GM18870 (cell line): Measurements from ENCODE around the gene ASPSCR1.

Source experiments
- ATAC-seq: cut with Tn5 transposase; IDR thresholded peaks from one replicate; pipeline ENCODE4 v1.9.1; 2021; ENCODE audit warnings: moderate library complexity; ENCODE audit not compliant: unreplicated experiment

The ASPSCR1 gene

GRCh38 chr17:82063424-82064415, 86.3 kb downstream of the ASPSCR1 start:
- no peak for ATAC-seq

- no peak for ATAC-seq
These were observed 87.2 kb downstream of the ASPSCR1 start for GRCh38 chr17:82064433-82065192.

- ATAC-seq, result no peak
These were observed 87.8 kb downstream of the ASPSCR1 start for GRCh38 chr17:82065193-82065637.

- no peak for ATAC-seq
These were observed 88.3 kb downstream of the ASPSCR1 start, which contains the start of gene DUS1L for GRCh38 chr17:82065638-82066303. TSS of gene DUS1L (minus strand) at chr17:82065804. CDS start at chr17:82065059, 745 bp downstream.
